GM12874 (cell line): ENCODE data around the gene ING3.

Experiments
- CTCF ChIP-seq: IDR thresholded peaks from 2 replicates; pipeline ENCODE4 v1.5.1; 2011; ENCODE audit warnings: low read depth, mild to moderate bottlenecking, control low read depth, low read length, moderate library complexity; ENCODE audit not compliant: insufficient read depth

ING3 gene

GRCh38 chr7:120998996-120999565, 48.5 kb downstream of the ING3 start:
- no peak for TF ChIP-seq CTCF

- no peak for TF ChIP-seq CTCF
Observed at GRCh38 chr7:121000081-121000983, 49.8 kb downstream of the ING3 start.

- TF ChIP-seq CTCF = no peak
Observed at GRCh38 chr7:121001234-121001906, 50.8 kb downstream of the ING3 start.

- TF ChIP-seq CTCF = no peak
Observed at GRCh38 chr7:121002048-121002756, 51.6 kb downstream of the ING3 start.

GRCh38 chr7:121002757-121003200, 52.2 kb downstream of the ING3 start:
- no peak for TF ChIP-seq CTCF

GRCh38 chr7:121003986-121004685, 53.6 kb downstream of the ING3 start:
- no peak for TF ChIP-seq CTCF
